SU-DHL-6 (cell line): ENCODE data around the gene FLRT3.

ENCODE experiments used
- H2AFZ ChIP-seq: fragments of 200-600 bp; sonication (generic); 2 replicates; pipeline ENCODE4 v1.6.1; 2014; ENCODE audit warnings: low read depth, mild to moderate bottlenecking, moderate library complexity, mixed read lengths, antibody characterized with exemption, low read length; ENCODE audit not compliant: severe bottlenecking
- H3F3A ChIP-seq: fragments of 200-600 bp; shearing (Covaris generic); 2 replicates; pipeline ENCODE4 v1.6.0; 2016; ENCODE audit warnings: antibody characterized with exemption, mild to moderate bottlenecking; ENCODE audit not compliant: insufficient read depth
- H3K27ac ChIP-seq: fragments of 200-600 bp; sonication (generic); 2 replicates; pipeline ENCODE4 v1.5.1; 2016; ENCODE audit warnings: low read depth, mild to moderate bottlenecking, low read length, moderate library complexity, mixed read lengths
- H3K27me3 ChIP-seq: fragments of 200-600 bp; sonication (generic), shearing (Covaris generic); 2 replicates; pipeline ENCODE4 v1.6.0; 2014; ENCODE audit warnings: mild to moderate bottlenecking, low read length
- H3K36me3 ChIP-seq: fragments of 200-600 bp; sonication (generic); 2 replicates; pipeline ENCODE4 v1.6.1; 2014; ENCODE audit warnings: mild to moderate bottlenecking, low read length, mixed read lengths
- H3K4me2 ChIP-seq: fragments of 300-600, 200-600 bp; shearing (Covaris generic), sonication (generic); 2 replicates; pipeline ENCODE4 v1.6.0; 2014; ENCODE audit warnings: low read length, low read depth, mild to moderate bottlenecking; ENCODE audit not compliant: poor library complexity, severe bottlenecking
- H3K4me3 ChIP-seq: fragments of 200-600 bp; sonication (generic); 2 replicates; pipeline ENCODE4 v1.5.1; 2014; ENCODE audit warnings: antibody characterized with exemption, low read length, mild to moderate bottlenecking, mixed read lengths; ENCODE audit not compliant: insufficient read depth, poor library complexity, severe bottlenecking
- H3K79me2 ChIP-seq: fragments of 200-600 bp; sonication (generic); 2 replicates; pipeline ENCODE4 v1.6.1; 2014; ENCODE audit warnings: mild to moderate bottlenecking, low read length, moderate library complexity; ENCODE audit not compliant: insufficient read depth
- H3K9ac ChIP-seq: fragments of 200-600 bp; sonication (generic); 2 replicates; pipeline ENCODE4 v1.7.0; 2014; ENCODE audit warnings: mild to moderate bottlenecking, low read length
- H3K9me2 ChIP-seq: fragments of 200-600 bp; sonication (generic); replicated peaks from 2 replicates; pipeline ENCODE4 v1.6.1; 2014; ENCODE audit warnings: low read length; ENCODE audit not compliant: insufficient read depth
- H3K9me3 ChIP-seq: fragments of 200-600 bp; sonication (generic); 2 replicates; pipeline ENCODE4 v1.6.1; 2014; ENCODE audit warnings: low read length, mixed read lengths; ENCODE audit not compliant: insufficient read depth
- H4K20me1 ChIP-seq: fragments of 200-600 bp; sonication (generic); 2 replicates; pipeline ENCODE4 v1.6.1; 2014; ENCODE audit warnings: low read depth, mild to moderate bottlenecking, antibody characterized with exemption, low read length, moderate library complexity, mixed read lengths
- CTCF ChIP-seq: fragments of 200-600 bp; sonication (generic); IDR thresholded peaks from one replicate; pipeline ENCODE4 v1.5.1; 2017; ENCODE audit warnings: antibody characterized with exemption, mild to moderate bottlenecking, low read length, moderate library complexity; ENCODE audit not compliant: insufficient read depth, poor library complexity, severe bottlenecking
- EZH2phosphoT487 ChIP-seq: fragments of 200-600 bp; sonication (generic), shearing (Covaris generic); conservative IDR thresholded peaks from 2 replicates; pipeline ENCODE4 v1.6.1; 2018; ENCODE audit warnings: mild to moderate bottlenecking, antibody characterized with exemption, low read length, moderate library complexity, mixed read lengths

The FLRT3 gene

GRCh38 chr20:14307956-14308355 is 29.5 kb downstream of the FLRT3 start:
- TF ChIP-seq EZH2phosphoT487 (no peak), CTCF (no peak)

GRCh38 chr20:14304472-14304871 is 32.9 kb downstream of the FLRT3 start:
- no peaks in the 10 kb centered on the region for H3K27me3 ChIP-seq
- H3K27ac ChIP-seq = no peak overlapping the region
- no peaks in the 10 kb centered on the region for H3K9me3 ChIP-seq
- H3K4me3 ChIP-seq = no peak overlapping the region
- H3F3A ChIP-seq = no peaks in the 10 kb centered on the region
- no peak overlapping the region for H2AFZ ChIP-seq
- no peaks in the 10 kb centered on the region for H3K36me3 ChIP-seq
- no peaks in the 10 kb centered on the region for H3K79me2 ChIP-seq
- TF ChIP-seq CTCF = no peak
- TF ChIP-seq EZH2phosphoT487 = no peak
- no peak overlapping the region for H3K4me2 ChIP-seq
- no peak overlapping the region for H3K9ac ChIP-seq
- H4K20me1 ChIP-seq = no peaks in the 10 kb centered on the region
- no peaks in the 10 kb centered on the region for H3K9me2 ChIP-seq

More at GRCh38 chr20:14307956-14308355, 29.5 kb downstream of the FLRT3 start:
- H3K79me2 ChIP-seq = no peaks in the 10 kb centered on the region
- H3K9ac ChIP-seq = no peak overlapping the region
- H3K4me3 ChIP-seq = no peak overlapping the region
- H3K9me2 ChIP-seq = no peaks in the 10 kb centered on the region
- H3K27ac ChIP-seq = no peak overlapping the region
- no peak overlapping the region for H3K4me2 ChIP-seq
- no peaks in the 10 kb centered on the region for H4K20me1 ChIP-seq
- H3K27me3 ChIP-seq = no peaks in the 10 kb centered on the region
- H2AFZ ChIP-seq = no peak overlapping the region
- no peaks in the 10 kb centered on the region for H3K9me3 ChIP-seq
- no peaks in the 10 kb centered on the region for H3K36me3 ChIP-seq
- no peaks in the 10 kb centered on the region for H3F3A ChIP-seq

- H3F3A ChIP-seq = no peaks in the 10 kb centered on the region
- H3K27me3 ChIP-seq = no peaks in the 10 kb centered on the region
- no peaks in the 10 kb centered on the region for H3K9me2 ChIP-seq
- no peaks in the 10 kb centered on the region for H3K9me3 ChIP-seq
- TF ChIP-seq EZH2phosphoT487 = no peak
- no peak for TF ChIP-seq CTCF
- no peak overlapping the region for H3K4me2 ChIP-seq
- no peaks in the 10 kb centered on the region for H4K20me1 ChIP-seq
- no peak overlapping the region for H3K9ac ChIP-seq
- H3K4me3 ChIP-seq = no peak overlapping the region
- no peak overlapping the region for H3K27ac ChIP-seq
- no peaks in the 10 kb centered on the region for H3K79me2 ChIP-seq
- no peak overlapping the region for H2AFZ ChIP-seq
- no peaks in the 10 kb centered on the region for H3K36me3 ChIP-seq
These were observed 33.8 kb downstream of the FLRT3 start for GRCh38 chr20:14303651-14304050.

- no peaks in the 10 kb centered on the region for H3K36me3 ChIP-seq
- no peak overlapping the region for H3K4me2 ChIP-seq
- H3K9me3 ChIP-seq = no peaks in the 10 kb centered on the region
- H4K20me1 ChIP-seq = no peaks in the 10 kb centered on the region
- H2AFZ ChIP-seq = no peak overlapping the region
- no peak overlapping the region for H3K9ac ChIP-seq
- no peak overlapping the region for H3K4me3 ChIP-seq
- H3K27me3 ChIP-seq = no peaks in the 10 kb centered on the region
- H3F3A ChIP-seq = no peaks in the 10 kb centered on the region
- TF ChIP-seq CTCF (no peak), EZH2phosphoT487 (no peak)
- no peak overlapping the region for H3K27ac ChIP-seq
- no peaks in the 10 kb centered on the region for H3K79me2 ChIP-seq
- no peaks in the 10 kb centered on the region for H3K9me2 ChIP-seq
These were observed 34.3 kb downstream of the FLRT3 start for GRCh38 chr20:14303106-14303505.
